ACHN (cell line): ENCODE data around the gene LYRM2.

Experiments
- DNase-seq: peaks from one replicate; pipeline ENCODE4 v3.0.0-alpha.2; 2015
- in situ Hi-C: cut with HindIII; loops from 2 replicates; pipeline ENCODE4 v1.10.0; 2017; ENCODE audit warnings: low sequenced_read_pairs, low pct_ligation_motif_present, low pct_unique_long_range_greater_than_20kb

Gene LYRM2

DNA sequence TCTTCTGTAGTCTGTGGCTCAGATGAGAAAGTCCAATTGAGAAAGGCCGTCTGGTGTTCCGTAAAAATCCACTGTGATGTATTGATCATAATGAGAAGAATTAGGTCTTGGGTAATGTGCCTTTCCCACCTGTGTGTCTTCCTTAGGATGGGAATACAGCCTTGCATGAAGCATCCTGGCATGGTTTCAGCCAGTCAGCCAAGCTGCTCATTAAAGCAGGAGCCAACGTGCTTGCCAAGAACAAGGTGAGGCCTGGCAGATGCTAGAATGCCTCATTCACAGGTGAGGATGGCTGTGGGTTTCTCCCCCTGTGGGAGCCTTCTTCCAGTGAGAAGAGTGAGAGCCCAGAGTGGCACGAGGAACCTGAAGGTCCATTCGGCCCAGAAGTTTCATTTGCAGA lies 32.7 kb downstream of the LYRM2 start:
- DNase-seq: no peak
- in situ Hi-C loops: no loop called here

DNA sequence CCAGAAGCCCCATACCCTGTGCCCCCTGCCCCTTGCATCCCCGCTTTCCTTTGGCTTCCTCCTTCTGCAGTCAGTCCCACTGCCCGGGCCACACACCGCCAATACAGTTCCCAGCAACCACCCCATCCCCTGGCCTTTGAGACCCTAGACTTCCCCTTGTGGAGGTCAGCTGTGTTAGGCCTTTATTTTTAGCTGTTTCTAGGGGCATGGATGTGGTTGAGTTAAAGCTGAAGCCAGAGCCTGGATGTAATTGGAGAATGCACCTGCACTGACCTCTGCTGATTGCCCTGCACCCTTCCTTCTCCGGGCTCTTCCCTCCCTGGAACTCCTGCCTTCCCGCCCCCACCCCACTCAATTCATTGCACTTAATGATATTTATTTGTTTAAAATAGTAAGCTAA lies 33.9 kb downstream of the LYRM2 start:
- in situ Hi-C loops: no loop called here
- DNase-seq: no peak

DNA sequence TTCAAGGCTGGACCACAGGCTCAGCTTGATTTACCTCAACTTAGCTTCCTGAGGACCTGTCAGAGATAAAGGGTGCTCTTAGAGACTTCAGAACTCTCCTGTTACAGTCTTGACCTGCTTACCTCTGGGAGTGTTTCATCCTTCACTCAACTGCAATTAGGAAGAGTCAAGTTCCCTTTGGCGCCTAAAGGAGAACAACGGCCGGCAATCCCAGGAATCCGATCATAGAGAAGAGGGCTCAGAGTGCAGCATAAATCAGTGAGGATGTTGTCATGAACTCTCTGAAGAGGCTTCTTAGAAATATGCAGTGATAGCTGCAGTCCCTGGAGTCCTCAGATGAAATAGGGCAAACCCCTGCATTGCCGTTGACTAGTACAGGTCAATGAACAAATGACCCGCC lies 36.4 kb downstream of the LYRM2 start:
- no peak for DNase-seq
- in situ Hi-C loops: no loop called here

DNA sequence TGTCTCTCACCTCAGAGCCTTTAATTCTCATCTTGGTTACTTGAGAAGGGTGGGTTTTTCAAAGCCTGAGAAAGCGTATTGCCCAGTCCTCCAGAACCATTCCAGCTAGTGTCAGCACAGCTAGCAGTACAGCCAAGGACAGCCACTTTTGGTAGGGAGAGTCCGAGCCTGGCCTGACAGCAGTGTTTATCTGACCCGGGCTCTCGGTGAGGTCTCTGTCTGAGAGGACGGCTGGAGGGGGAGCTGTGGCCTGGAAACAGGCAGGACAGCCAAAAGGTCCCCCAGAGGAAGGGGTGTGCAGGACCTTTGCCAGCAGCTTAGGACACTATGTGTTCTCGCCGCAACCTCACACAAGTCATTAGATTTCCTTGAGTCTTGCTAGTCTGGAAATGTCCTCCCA lies 38.8 kb downstream of the LYRM2 start:
- in situ Hi-C loops: no loop called here
- DNase-seq: no peak

DNA sequence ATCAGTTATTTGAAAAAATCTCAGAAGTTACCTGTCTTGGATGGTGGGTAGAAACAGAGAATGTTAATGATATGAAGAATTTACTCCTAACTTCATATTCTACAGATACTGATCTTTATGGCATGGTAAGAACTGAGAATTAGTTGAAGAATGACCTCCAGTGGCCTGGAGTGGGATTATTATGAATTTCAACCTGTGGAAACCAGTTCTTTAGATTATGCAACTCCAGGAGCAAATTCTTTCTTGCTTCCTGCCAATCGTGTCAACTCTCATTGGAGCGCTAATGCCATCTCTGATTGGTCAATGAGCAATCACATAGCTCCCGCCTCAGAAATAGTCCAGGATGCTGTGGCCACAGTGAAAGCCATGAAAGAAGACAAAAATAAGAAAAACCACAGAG lies 40.6 kb downstream of the LYRM2 start:
- peak; percentile 55 for DNase-seq
- in situ Hi-C loops: no loop called here

DNA sequence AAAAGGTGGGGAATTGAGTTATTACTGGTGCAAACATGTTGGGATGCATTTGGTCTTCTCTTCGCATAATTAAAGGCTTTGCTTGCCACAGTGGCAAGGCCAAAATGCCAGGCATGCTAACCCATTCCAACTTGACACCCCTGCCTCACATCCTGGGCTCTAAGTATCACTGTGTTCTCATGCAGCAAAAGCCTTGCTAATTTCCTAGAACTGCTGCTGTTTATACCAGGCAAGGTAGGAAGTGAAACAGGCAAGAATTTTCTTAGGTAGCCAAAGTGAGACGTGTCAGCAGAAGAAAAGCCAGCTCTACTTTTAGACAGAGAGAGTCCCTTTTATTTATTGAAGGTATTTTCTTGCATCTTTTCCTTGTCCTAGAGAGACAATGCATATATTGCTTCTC lies 41.2 kb downstream of the LYRM2 start:
- in situ Hi-C loops: no loop called here
- no peak for DNase-seq

DNA sequence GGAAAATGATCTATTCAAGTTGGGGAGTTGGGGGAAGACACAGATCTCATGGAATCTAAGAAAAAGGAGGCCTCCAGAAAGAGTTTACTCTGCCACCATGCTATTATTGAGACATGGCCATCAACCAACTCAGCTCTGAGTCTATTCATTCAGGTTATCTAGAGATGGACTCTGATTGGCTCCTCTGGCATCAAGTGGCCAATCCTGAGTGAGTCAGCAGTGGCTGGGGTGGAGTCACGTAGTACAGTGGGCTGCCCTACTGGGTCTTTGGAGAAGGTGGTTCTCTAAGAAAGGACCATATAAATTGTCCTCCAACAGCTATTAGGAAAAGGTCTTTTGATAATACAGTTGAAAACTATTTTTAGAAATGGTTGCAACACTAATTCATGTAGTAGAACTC lies 42.1 kb downstream of the LYRM2 start:
- in situ Hi-C loops: no loop called here
- no peak for DNase-seq

DNA sequence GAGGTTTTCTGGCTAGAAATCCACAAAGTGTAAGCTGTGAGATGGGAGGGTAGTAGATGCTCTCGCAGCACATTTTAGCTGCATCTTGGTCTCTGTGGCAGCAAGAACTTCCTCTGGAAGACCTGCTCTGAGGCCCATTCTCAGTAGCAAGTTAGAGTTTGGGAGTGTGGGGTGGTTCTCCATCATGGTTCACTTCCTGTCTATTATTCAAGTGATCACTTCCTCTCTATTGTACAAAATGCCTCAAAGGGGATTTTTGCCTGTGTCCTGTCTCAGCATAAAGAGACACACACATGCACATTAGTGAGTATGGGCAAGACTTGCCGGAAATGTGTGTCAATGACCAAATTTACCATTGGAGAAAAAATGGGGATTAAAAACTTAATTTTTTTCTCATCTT lies 42.5 kb downstream of the LYRM2 start:
- in situ Hi-C loops: no loop called here

DNA sequence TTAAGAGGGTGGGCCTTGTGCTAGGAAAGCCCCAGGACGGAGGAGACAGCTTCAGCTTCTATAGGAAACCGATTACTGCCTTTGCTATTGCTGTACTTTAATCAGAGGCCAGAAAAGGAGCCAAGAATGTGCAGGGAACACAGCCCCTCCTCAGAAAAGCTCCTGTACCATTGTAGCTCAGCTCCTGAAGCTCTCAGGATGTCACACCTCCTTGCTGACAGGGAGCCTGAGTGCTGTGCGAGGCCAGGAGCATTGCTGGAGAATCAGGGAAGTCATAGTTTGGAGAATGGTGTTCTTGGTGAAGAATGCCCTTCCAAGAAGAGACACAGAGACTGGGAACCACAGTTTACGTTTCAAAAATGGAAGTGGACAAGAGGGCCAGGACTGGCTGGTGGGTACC lies 46.8 kb downstream of the LYRM2 start:
- DNase-seq: no peak
- in situ Hi-C loops: no loop called here

More for the DNA sequence above, 42.5 kb downstream of the LYRM2 start:
- DNase-seq: no peak

DNA sequence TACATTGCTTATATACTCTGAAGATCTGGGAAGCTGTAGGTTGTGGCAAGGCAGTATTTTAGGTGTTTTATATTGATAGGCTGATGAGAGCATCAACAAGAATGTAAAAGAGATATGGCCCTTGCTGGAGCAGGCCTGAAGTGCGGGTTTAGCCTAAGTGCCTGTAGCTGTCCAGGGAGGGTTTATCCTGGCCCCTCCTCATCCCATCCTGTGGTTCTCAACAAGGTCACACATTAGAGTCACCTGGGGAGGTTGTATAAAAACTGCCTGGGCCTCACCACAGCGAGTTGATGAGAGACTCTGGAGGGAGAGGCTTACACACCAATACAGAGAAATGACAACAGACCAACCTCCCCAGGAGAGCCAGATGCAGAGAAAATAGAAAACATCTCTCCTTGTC lies 48.4 kb downstream of the LYRM2 start:
- in situ Hi-C loops: no loop called here
- no peak for DNase-seq

DNA sequence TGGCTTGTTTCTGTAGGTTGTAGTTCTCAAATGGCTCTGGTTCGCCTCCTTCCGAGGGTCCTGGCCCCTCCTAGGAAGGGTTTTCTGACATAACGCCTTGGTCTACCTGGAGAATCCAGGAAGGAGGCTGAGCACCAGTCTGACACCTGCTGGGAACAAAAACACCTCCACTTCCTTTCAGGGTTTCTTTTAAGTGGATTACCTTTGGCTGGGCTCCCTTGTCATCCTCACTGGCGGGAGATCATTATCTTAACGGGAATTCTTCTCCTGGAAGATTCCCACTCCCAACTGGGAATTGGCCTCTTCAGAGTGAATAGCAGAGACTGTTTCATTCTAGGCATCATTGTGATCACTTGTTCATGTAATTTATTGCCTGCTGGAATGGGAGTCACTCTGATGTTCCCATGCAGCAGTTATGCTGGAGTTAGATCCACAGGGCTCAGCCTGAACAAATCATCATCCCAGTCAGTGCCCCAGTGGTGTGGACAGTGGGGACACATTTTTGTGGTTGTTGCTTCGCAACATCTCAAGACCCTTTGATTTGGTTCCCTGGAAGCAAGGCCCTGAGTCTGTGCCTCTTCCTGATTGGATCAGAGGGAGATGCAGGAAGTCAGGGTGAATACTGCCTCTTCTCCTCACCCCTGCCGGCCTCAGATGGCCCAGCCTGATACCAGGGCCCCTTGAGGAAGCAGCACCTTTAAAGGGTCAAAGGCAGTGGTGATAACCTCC lies 49.1 kb downstream of the LYRM2 start:
- no peak for DNase-seq
- in situ Hi-C loops: no loop called here

DNA sequence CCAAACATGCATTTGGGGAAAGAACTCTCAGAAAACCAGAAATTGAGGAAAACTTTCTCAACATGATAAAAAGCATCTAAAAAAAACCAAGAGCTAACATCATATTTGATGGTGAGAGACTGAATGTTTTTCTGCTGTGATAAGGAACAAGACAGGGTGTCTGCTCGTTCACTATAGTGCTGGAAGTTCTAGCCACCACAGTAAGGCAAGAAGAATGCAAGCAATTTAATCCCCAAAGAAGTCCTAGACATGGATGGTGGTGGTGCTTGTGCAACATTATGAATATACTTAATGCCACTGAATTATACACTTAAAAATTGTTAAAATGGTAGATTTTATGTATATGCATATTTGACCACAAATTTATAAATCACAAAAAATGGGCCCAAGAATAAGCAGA lies 53.4 kb downstream of the LYRM2 start:
- DNase-seq: no peak
- in situ Hi-C loops: no loop called here

DNA sequence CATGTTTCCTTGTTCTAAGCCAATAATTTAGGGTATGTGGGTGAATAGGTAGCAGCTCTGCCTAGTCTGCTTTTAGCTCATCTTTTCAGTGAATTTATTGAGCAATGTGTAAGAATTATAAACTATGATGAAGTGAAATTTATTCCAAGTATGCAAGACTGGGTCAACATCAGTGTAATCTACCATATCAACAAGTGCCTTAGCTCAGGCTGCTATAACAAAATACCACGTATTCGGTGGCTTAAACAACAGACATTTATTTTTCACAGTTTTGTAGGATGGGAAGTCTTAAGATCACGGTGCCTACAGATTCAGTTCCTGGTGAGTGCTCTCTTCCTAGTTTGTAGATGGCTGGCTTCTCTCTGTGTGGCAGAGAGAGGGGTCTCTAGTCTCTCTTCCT lies 54.0 kb downstream of the LYRM2 start:
- in situ Hi-C loops: no loop called here
- DNase-seq: no peak

DNA sequence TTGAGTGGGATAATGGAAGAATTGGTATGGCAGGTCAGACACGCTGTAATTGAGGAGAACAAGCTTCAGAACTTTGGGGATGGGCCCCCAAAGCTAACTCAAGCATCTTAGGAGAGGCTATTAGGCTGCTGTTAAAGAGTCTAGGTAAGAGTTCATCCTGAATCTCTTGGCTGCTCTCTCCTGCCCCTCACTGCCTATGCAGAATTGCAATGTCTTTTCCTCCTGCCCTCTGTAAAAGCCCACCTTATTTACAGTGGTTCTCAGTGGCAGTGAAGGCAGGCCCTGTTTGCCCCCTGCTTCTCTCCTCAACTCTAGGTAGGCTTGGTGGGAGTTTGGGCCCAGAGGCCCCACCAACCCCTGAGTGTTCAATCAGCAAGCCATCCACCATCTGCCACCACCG lies 55.0 kb downstream of the LYRM2 start:
- DNase-seq: no peak
- in situ Hi-C loops: no loop called here

DNA sequence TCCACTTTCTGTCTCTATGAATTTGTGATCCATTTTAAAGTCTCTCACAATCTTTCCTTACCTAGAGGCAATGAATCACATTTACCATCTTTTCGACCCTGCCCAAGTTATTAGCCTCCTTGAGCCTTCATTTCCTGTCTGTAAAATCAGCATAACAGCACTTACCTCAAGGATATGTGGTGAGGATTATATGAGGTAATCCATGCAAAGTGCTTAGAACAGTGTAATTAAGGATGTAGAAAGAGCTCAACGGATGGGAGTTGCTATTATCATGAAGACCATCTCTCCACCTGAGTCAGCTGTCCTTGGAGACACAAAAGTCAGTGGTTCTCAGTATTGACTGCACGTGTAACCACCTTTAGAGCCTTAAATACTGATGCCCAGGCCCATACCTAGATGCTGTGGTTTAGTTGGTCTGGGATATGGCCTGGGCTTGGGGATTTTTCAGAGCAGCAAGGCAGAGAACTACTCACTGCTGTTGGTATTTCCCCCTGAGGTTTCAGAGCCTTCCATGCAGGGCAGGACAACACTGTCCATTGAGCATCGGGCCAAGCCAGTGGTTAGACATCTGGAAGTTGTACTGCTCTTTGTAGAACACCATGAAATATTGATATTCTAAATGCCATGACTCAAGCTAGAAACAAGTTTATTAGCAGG lies 55.8 kb downstream of the LYRM2 start:
- no peak for DNase-seq
- in situ Hi-C loops: no loop called here

DNA sequence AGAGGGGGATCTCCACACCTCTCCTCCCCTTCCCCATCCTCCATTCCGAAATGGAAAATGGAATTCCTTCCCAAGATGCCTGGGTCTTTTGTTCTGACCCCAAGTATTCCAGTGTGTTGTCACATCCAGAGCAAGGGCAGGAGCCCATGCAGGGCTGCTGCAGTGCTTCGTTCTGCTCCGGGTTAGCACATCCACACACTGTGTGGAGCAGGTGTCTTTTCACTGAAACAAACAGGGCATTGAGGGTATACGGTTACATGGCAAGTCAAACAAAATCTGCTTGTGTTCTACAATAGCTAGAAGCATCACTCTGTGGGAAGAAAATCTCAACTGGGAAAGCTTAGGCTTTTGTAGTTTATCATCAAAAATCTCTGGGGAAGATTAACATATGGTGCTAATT lies 56.9 kb downstream of the LYRM2 start:
- no peak for DNase-seq
- in situ Hi-C loops: no loop called here

DNA sequence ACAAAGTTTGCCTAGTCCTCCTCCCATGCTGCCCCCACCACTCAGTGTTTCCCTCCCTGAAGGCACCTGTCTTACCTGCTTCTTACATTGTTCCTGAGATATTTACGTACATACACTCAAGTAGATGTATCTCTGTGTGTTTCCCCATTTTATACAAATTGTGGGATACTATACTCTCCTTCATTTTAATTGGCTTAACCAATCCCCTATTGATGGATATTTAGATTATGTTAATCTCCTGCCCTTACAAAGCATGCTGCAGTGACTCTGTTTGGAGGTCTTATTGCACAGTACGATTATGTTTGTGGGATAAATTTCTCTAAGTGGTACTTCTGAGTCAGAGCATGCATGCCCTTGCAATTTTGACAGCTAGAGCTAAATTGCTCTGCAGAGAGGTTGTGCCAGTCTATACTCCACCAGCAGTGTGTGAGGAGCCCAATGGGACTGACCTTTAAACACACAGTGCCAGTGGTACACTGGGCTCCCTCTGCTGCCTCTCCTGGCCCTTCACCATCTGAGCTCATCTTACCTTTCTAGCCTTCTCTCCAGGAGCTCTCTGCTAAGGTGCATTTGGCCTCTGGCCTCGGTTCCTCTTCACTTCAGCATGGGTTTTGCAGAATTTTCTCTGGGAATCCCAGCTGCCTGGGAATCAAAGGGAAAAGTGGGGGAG lies 57.4 kb downstream of the LYRM2 start:
- in situ Hi-C loops: no loop called here
- no peak for DNase-seq

DNA sequence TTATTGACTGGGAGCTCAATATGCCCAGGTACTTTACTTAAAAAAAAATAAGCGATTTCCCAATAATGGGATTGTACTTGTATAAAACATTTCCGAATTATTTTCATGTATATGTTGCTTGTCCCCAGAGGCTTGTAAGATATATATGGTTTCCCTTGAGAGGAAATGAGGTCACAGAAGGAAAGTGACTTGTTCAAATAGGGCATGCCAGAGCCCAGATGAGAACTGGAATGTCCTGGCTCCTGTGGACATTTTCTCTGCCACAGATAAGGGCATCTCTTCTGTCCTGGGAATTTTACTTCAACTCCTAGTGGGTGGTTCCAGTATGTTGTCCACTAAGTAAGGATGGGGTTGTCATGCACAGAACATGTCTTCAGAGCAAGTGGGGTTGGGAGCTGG lies 63.0 kb downstream of the LYRM2 start:
- in situ Hi-C loops: no loop called here
- no peak for DNase-seq

DNA sequence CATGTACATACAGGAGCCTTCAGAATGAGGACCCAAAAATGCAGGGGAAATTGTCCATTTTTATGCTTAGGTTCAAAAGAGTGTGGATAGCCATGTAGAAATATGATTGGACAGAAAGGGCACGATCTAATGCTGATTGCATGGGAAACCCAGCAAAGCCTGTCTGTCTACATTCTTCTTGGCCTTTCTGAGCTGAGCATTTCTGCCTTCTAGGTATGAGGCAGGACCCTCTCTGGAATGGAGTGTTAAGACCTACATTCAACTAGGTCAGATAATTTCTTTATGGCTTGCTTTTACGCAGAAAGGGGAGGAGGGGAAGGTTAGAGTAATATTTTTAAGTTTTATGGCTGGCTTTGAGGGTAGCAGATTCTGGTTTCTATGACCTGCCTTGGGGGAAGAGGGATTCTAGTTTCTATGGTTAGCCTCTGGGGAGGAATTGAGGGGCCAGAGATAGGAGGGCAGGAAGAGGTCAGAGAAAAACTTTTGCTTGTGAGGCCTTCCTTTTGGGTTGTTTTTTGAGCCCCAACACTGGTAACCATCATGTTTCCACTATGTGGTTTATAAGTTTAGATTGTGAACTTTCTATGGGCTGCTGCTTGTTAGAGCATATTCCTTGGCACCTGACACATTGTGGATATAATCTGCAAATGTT lies 63.5 kb downstream of the LYRM2 start:
- no peak for DNase-seq
- in situ Hi-C loops: no loop called here
